Astrocyte of the hippocampus (primary cell): Measurements from ENCODE around the gene PKN2.

Source experiments
- DNase-seq: peaks from one replicate; pipeline ENCODE4 v3.0.0; 2011; ENCODE audit warnings: low read depth, low spot score

Gene PKN2

GRCh38 chr1:88683541-88684481 is at the start of gene PKN2:
Gene PKN2 (plus strand): TSS chr1:88684273. CDS start chr1:88684581, 308 bp downstream.
- DNase-seq: peak; percentile 100

GRCh38 chr1:88634538-88634937 is 49.5 kb upstream of the PKN2 start:
- DNase-seq: no peak

- no peak for DNase-seq
These were observed 44.0 kb upstream of the PKN2 start for GRCh38 chr1:88640060-88640459.

- DNase-seq: no peak
These were observed 38.2 kb upstream of the PKN2 start for GRCh38 chr1:88645886-88646285.

GRCh38 chr1:88646476-88647248 is 37.4 kb upstream of the PKN2 start:
- DNase-seq: no peak

GRCh38 chr1:88647249-88647645 is 36.8 kb upstream of the PKN2 start:
- no peak for DNase-seq

GRCh38 chr1:88647749-88648415 is 36.2 kb upstream of the PKN2 start:
- no peak for DNase-seq

GRCh38 chr1:88648706-88649105 is 35.4 kb upstream of the PKN2 start:
- no peak for DNase-seq

GRCh38 chr1:88649932-88650331 is 34.1 kb upstream of the PKN2 start:
- no peak for DNase-seq

GRCh38 chr1:88650676-88651418 is 33.2 kb upstream of the PKN2 start:
- no peak for DNase-seq

- DNase-seq: no peak
These were observed 28.9 kb upstream of the PKN2 start for GRCh38 chr1:88655140-88655539.

GRCh38 chr1:88655685-88656299 is 28.3 kb upstream of the PKN2 start:
- peak; percentile 53 for DNase-seq

GRCh38 chr1:88658419-88658818 is 25.7 kb upstream of the PKN2 start:
- DNase-seq: no peak

- no peak for DNase-seq
These were observed 24.5 kb upstream of the PKN2 start for GRCh38 chr1:88659552-88659951.

GRCh38 chr1:88661188-88661587 is 22.9 kb upstream of the PKN2 start:
- no peak for DNase-seq

GRCh38 chr1:88661951-88662699 is 21.9 kb upstream of the PKN2 start:
- no peak for DNase-seq

GRCh38 chr1:88662723-88663122 is 21.4 kb upstream of the PKN2 start:
- no peak for DNase-seq

GRCh38 chr1:88668405-88668804 is 15.7 kb upstream of the PKN2 start:
- DNase-seq: no peak

GRCh38 chr1:88670462-88670861 is 13.6 kb upstream of the PKN2 start:
- DNase-seq: no peak

GRCh38 chr1:88673446-88673845 is 10.6 kb upstream of the PKN2 start:
- DNase-seq: no peak
